Measurements from ENCODE around the gene CNTNAP2. TPM values are rescaled to one million over a fixed set of nuclear protein-coding genes. Genes with fewer than 3 reads are reported as not detected.
A peak's percentile ranks its signal among the peaks of the same experiment; 100 is the strongest.

Gene CNTNAP2
- total RNA-seq, 3 donors from 2014 or later (not counting 1 experiment from before 2014, with no cell fraction given): 0.18 to 1.1 TPM; not detected in 1

DNA sequence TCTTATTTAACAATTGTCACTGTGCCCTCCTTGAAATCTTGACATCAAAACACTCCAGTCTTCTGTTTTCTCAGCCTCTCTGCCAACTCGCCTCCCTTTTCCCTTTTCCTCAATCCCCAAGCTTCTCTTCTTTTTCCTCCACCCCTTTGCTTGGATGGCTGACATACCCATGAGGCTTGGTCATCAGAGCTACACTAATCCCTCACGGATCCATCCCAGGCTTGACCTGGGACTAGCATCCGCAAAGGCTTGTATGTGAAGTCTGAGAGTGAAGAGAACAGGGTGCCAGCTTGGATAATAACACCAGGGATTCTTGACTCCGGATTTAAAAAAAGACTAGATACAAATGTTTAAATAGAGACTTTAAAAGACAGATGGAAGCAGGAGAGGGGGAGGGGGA is 2045.2 kb downstream of the CNTNAP2 start:
- H3K27me3 Mint-ChIP-seq (ENCODE audit: low read depth in 2 of 2): peaks cover 0 to 5% of the 10 kb centered on the region in 2 donors
- no peaks in the 10 kb centered on the region for H3K4me1 Mint-ChIP-seq
- no peaks in the 10 kb centered on the region for H3K9me3 Mint-ChIP-seq
- intact Hi-C loops (cut with micrococcal nuclease): no loop called here
- no peak for ATAC-seq
- peaks cover 6% of the 10 kb centered on the region for H3K36me3 Mint-ChIP-seq
- H3K27ac Mint-ChIP-seq: no peak overlapping the region
- Histone ChIP-seq H3K4me1 (ENCODE audit: control insufficient read depth, insufficient read depth, low read length) (no peaks in the 10 kb centered on the region), H3K27ac (ENCODE audit: low read length) (no peak overlapping the region), H3K4me3 (ENCODE audit: low read length) (no peak overlapping the region), H3K9me3 (ENCODE audit: control insufficient read depth, insufficient read depth, low read length) (no peaks in the 10 kb centered on the region), H3K36me3 (ENCODE audit: control insufficient read depth, insufficient read depth, low read length) (no peaks in the 10 kb centered on the region), H3K27me3 (ENCODE audit: control insufficient read depth, insufficient read depth, low read length) (no peaks in the 10 kb centered on the region)
- TF ChIP-seq, protein P1, sequence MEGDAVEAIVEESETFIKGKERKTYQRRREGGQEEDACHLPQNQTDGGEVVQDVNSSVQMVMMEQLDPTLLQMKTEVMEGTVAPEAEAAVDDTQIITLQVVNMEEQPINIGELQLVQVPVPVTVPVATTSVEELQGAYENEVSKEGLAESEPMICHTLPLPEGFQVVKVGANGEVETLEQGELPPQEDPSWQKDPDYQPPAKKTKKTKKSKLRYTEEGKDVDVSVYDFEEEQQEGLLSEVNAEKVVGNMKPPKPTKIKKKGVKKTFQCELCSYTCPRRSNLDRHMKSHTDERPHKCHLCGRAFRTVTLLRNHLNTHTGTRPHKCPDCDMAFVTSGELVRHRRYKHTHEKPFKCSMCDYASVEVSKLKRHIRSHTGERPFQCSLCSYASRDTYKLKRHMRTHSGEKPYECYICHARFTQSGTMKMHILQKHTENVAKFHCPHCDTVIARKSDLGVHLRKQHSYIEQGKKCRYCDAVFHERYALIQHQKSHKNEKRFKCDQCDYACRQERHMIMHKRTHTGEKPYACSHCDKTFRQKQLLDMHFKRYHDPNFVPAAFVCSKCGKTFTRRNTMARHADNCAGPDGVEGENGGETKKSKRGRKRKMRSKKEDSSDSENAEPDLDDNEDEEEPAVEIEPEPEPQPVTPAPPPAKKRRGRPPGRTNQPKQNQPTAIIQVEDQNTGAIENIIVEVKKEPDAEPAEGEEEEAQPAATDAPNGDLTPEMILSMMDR (IDR thresholded peaks at IDR 0.05): no peak
- H3K4me3 Mint-ChIP-seq: no peak overlapping the region
- WGBS (ENCODE audit: insufficient coverage): 88% methylated on average over 4 of the region's 4 CpGs
- no peak for DNase-seq

DNA sequence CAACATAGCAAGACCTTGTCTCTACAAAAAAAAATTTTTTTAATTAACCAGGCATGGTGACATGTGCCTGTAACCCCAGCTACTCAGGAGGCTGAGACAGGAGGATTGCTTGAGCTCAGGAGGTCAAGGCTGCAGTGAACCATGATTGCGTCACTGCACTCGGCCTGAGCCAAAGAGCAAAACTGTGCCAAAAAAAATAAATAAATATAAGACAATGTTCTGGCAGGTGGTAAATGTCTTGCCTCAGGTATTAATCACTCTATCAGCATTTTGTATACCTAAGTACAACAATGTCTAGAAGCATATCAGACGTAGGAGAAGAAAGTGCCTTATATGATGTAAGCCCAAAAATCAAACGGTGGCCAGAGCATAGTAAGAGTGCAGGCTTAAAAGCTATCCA is 2046.2 kb downstream of the CNTNAP2 start:
- intact Hi-C loops (cut with micrococcal nuclease): no loop called here
- Histone ChIP-seq H3K27me3 (ENCODE audit: control insufficient read depth, insufficient read depth, low read length) (no peaks in the 10 kb centered on the region), H3K4me1 (ENCODE audit: control insufficient read depth, insufficient read depth, low read length) (no peaks in the 10 kb centered on the region), H3K9me3 (ENCODE audit: control insufficient read depth, insufficient read depth, low read length) (no peaks in the 10 kb centered on the region), H3K36me3 (ENCODE audit: control insufficient read depth, insufficient read depth, low read length) (no peaks in the 10 kb centered on the region), H3K27ac (ENCODE audit: low read length) (no peak overlapping the region), H3K4me3 (ENCODE audit: low read length) (no peak overlapping the region)
- Mint-ChIP-seq H3K27ac (no peak overlapping the region), H3K4me1 (no peaks in the 10 kb centered on the region), H3K36me3 (peaks cover 6% of the 10 kb centered on the region), H3K27me3 (ENCODE audit: low read depth in 2 of 2) (peaks cover 0 to 5% of the 10 kb centered on the region in 2 donors), H3K4me3 (no peak overlapping the region), H3K9me3 (peaks cover 0 to 2% of the 10 kb centered on the region in 2 donors)
- TF ChIP-seq, protein P1 (IDR thresholded peaks at IDR 0.05): no peak
- 57% methylated on average over 2 of the region's 4 CpGs for WGBS (ENCODE audit: insufficient coverage)
- ATAC-seq: no peak
- no peak for DNase-seq

DNA sequence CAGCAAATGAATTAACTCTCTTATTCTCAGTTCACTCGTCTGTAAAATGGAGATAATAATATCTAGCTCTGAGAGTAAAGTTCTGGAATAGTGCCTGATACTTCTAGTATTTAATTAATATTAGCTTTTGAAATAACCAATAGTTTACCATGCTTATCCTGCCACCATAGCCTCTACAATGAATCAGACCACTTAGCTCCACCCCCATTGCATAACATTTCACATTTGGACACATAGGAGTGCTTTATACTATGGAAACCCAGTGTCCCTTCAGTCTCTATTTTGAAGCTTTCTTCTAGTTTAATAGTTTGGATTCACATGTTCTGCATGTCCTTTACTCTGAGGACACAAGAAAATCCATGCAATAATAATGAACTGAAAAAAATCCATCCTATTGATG is 2046.6 kb downstream of the CNTNAP2 start:
- Histone ChIP-seq H3K4me3 (ENCODE audit: low read length) (no peak overlapping the region), H3K27me3 (ENCODE audit: control insufficient read depth, insufficient read depth, low read length) (no peaks in the 10 kb centered on the region), H3K27ac (ENCODE audit: low read length) (no peak overlapping the region), H3K9me3 (ENCODE audit: control insufficient read depth, insufficient read depth, low read length) (no peaks in the 10 kb centered on the region), H3K4me1 (ENCODE audit: control insufficient read depth, insufficient read depth, low read length) (no peaks in the 10 kb centered on the region), H3K36me3 (ENCODE audit: control insufficient read depth, insufficient read depth, low read length) (no peaks in the 10 kb centered on the region)
- no peak for ATAC-seq
- DNase-seq: no peak
- TF ChIP-seq, protein P1 (IDR thresholded peaks at IDR 0.05): no peak
- Mint-ChIP-seq H3K36me3 (peaks cover 6% of the 10 kb centered on the region), H3K27ac (no peak overlapping the region), H3K27me3 (ENCODE audit: low read depth in 2 of 2) (peaks cover 0 to 5% of the 10 kb centered on the region in 2 donors), H3K4me3 (no peak overlapping the region), H3K4me1 (no peaks in the 10 kb centered on the region), H3K9me3 (peaks cover 0 to 2% of the 10 kb centered on the region in 2 donors)
- intact Hi-C loops (cut with micrococcal nuclease): no loop called here
- WGBS (ENCODE audit: insufficient coverage): no CpG with 5 or more reads among the region's 1 CpG

DNA sequence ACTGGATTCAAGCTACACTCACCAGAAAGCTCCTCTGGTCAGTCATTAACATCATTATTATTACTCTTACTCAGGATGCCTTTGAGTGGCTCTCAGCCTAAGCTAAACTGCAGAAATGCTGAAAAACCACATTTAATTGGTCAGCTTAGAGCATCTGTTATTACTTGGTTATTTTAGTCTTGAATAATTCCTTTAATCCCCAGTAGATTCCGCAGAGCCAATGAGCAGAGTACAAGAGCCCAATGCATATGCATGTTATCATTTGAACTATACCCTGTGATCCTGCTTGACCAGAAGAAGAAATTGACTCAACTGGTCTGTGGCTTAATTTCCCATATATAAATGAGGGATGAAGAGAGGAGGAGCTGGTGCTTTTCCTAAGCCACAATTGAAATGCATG is 2056.3 kb downstream of the CNTNAP2 start:
- peak in 1 of 3 donors; percentile 14 for ATAC-seq
- WGBS (ENCODE audit: insufficient coverage): 86% methylated on average over 1 of the region's 1 CpG
- no peak for DNase-seq
- H3K4me3 ChIP-seq (ENCODE audit: low read length): no peak overlapping the region
- no peaks in the 10 kb centered on the region for H3K36me3 Mint-ChIP-seq
- TF ChIP-seq, protein P1 (IDR thresholded peaks at IDR 0.05): no peak
- no peaks in the 10 kb centered on the region for H3K36me3 ChIP-seq (ENCODE audit: control insufficient read depth, insufficient read depth, low read length)
- H3K27ac Mint-ChIP-seq: no peak overlapping the region
- intact Hi-C loops (cut with micrococcal nuclease): no loop called here
- H3K27me3 ChIP-seq (ENCODE audit: control insufficient read depth, insufficient read depth, low read length): no peaks in the 10 kb centered on the region
- no peaks in the 10 kb centered on the region for H3K4me1 Mint-ChIP-seq
- no peaks in the 10 kb centered on the region for H3K4me1 ChIP-seq (ENCODE audit: control insufficient read depth, insufficient read depth, low read length)
- no peak overlapping the region for H3K27ac ChIP-seq (ENCODE audit: low read length)
- no peak overlapping the region for H3K4me3 Mint-ChIP-seq
- H3K9me3 ChIP-seq (ENCODE audit: control insufficient read depth, insufficient read depth, low read length): no peaks in the 10 kb centered on the region
- peaks cover 0 to 3% of the 10 kb centered on the region in 2 donors for H3K9me3 Mint-ChIP-seq
- H3K27me3 Mint-ChIP-seq (ENCODE audit: low read depth in 2 of 2): peaks cover 0 to 2% of the 10 kb centered on the region in 2 donors

Data from natural killer cell (primary cell).